NCI-H1436 treated with DMSO at 0.1 percent for 48 hours (cell line): Measurements from ENCODE around the gene CD3E.
"Not testable (repeated sequence)": the region's sequence is repeated elsewhere in the genome, so short reads cannot be mapped to it uniquely, and the experiment has no call there.

ENCODE experiments used
- DNase-seq: peaks from one replicate; lab custom pipeline; 2025; lab: John Stamatoyannopoulos, UW

Gene CD3E

DNA sequence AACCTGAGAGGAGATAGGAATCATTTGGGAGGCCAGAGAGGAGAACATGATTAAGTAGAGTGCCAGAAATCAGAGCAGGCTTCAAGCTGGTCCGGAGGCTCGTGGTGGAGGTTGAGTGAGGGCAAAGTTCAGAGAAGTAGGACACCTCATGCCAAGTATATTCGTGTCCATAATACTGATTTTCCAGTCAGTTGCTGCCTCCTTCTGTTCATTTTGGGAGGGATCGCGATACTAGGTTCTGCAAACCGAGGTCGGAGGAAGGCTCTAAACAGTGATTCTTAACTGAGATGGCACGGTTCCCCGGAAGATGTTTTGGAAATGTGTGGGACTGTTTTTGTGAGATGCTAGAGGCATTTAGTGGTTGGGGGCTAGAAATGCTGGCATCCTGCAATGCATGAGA lies 13.6 kb upstream of the CD3E start:
- no peak for DNase-seq

GRCh38 chr11:118291477-118292135 lies 12.9 kb upstream of the CD3E start:
- no peak for DNase-seq

DNA sequence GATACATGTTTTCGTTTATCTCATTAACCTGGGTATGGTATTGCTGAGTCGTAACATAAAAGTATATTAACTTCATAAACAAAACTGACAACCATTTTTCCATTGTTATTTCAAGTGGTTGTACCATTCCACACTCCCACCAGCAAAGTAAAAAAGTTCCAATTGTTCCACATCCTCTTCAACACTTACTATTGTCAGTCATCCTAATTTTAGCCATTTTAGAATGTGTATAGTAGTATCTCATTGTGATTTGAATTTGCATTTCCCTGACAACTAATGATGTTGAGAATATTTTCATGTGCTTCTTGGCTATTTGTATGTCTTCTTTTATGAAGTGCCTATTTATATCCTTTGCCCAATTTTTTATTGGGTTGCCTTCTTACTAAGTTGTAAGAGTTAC lies 10.5 kb upstream of the CD3E start:
- no peak for DNase-seq

DNA sequence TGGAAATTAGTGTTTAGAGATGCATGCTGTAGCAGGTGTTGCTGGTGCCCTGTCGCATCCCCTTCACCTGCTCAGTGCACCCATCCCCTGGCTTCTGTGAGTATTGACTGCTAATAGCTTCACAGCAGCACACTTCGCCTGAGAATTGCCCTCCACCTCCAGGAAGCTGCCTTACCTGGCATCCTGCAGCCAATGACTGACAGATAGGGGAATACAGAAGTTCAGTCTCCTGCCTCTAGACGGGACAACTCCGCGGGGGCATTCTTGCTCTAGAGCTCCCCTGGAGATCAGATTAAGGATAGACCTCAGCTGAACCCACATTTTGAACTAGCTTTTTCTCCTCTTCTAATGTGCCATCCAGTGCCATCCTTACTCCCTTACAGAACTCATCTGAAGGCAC lies 9.3 kb upstream of the CD3E start:
- no peak for DNase-seq

DNA sequence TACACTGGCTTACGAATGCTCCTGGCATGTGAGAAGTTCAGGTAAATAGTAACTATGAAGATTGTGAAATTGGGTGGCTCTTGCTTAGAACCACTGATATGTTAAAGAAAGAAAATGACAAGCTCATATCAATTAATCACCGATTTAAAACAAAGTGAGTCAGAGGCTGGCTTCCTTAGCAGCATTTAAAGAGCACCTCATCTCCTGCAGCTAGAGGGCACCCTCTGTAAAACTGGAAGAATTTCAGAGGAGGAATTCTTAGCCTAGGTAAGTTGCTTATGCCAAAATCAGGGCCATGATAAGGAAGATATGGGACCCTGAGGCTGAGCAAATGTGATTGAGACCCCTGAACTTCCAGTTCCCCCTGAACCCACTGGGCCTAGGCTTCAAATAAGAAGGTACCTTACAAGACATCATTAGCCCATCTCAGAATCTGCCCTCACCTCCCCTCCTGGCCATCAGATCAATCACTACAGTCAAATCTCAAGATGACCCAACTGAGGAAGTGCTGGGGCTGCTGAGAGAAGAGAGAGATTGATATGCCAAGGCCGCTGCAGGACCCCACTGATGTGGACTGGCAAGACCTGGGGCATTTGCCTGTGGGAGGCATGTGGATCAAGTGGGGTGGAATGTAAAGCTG lies 8.6 kb upstream of the CD3E start:
- DNase-seq, result no peak

DNA sequence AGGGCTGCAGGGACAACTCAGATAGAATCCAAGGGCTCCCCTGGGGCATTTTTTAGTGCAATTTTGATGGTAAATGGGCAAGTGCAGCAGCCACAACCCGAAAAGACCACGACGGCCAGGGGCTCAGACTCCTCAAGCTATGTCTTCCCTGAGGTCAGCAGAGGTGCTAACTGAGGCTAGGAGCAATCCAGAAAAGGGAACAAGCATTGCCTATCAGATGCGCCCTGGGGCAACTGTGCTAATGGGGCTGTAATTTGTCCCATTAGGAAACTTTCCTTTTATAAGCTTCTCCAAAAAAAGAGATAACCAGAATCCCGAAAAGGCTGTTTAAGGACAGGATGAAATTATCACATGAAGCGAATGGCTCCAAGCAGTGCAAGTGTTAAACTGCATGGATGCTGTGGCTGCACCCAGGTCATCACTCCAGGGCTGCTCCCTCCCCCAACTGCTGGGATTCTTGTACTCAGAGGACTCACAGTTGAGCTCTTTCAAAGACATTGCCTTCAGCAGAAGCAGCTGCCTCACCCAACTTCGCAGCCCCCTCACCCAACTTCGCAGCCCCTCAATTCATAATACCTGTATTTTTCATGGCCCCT lies 2.8 kb upstream of the CD3E start:
- DNase-seq, result no peak

DNA sequence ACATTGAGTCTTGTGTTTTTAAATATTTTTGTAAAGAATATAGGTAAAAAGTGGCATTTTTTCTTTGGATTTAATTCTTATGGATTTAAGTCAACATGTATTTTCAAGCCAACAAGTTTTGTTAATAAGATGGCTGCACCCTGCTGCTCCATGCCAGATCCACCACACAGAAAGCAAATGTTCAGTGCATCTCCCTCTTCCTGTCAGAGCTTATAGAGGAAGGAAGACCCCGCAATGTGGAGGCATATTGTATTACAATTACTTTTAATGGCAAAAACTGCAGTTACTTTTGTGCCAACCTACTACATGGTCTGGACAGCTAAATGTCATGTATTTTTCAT lies 333 bp upstream of the CD3E start:
- no peak for DNase-seq

DNA sequence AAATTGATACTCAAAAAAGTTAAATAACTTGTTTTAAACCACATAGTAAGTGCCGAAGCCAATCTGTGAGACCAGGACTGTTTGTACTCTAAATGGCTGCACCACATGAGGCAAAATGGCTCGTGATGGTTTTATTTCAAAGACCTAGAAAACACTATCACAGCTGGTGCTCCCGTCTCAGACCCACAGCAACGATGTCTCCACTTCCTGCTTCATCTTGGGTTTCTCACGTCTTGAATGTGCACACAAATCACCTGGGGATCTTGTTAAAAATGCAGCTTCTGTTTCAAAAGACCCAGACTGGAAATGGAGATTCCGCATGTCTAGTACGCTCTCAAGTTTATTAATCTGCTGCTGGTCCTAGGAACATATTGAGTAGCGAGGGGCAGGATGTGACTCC lies 1.2 kb downstream of the CD3E start:
- DNase-seq, result no peak

- no peak for DNase-seq
Measured at GRCh38 chr11:118306556-118306955, 2.0 kb downstream of the CD3E start.

GRCh38 chr11:118308995-118309528 lies 4.5 kb downstream of the CD3E start:
- not testable (repeated sequence) for DNase-seq

- DNase-seq, result no peak
Measured at GRCh38 chr11:118310271-118310670, 5.7 kb downstream of the CD3E start.

DNA sequence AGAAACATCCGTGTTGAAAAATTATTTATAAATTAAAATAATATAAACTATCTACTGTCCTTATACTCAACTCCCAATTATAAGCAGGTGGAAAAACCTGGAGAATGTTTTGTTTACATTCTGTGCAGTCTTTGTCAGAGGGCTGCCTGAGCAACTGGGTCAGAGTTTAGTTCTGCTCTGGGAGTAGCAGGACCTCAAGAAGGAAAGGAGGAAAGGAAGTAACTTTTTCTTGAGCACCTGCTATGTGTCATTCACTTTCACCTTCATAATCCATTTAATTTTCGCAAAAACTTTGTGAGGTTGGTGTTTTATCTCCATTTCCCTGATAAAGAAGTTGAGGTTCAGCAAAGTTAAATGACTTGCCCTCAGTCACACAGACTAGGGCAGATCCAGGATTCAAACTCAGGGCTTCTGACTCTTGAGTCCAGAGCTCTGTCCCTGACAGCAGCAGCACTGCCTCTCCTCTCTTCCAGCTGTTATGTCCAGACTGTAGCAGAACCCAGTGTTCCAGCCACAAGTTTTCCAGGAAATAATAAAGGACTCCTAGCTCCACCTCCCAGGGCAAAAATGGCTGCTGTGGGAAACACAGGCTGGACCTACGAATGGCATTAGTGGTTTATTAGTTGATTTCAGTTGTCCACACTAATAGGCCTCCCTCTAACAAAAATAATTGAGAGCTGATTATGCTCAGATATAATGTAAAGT lies 6.4 kb downstream of the CD3E start:
- no peak for DNase-seq

DNA sequence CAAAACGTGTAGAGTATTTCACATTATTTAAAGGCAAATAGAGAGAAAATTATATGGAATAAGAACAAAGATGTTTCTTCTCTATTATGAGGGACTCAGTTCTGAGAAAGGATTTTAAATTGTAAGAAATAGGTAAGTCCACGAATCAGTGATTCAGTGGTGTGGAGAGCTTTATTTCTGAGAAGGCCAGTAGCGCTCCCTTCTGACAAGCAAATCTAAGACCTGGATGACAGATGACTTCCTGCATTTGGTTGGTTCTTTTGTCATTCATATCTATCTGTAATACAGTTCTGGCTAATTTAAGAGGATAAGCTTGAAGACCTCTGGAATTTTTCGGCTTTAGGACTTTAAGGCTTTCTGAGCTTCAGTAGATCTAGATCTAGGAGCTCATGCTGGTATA lies 7.0 kb downstream of the CD3E start:
- no peak for DNase-seq

- no peak for DNase-seq
Measured at GRCh38 chr11:118312328-118312727, 7.8 kb downstream of the CD3E start.

DNA sequence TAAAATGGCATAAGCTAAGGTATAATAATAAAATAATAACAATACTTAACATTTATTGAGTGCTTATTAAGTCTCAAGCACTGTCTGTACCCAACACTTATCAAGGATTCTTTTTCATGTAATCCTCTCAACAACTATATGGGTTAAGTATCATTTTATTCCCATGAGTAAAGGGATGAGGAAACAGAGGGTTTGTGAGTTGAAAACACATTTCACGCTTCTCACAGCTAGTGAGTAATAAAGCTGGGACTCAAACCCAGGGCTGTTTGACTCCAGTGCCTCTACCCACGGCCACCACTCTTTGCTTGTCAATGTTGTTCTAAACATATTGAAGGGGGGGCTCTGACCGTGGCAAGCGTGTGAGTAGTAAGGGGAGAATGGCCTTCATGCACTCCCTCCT lies 8.7 kb downstream of the CD3E start:
- no peak for DNase-seq

DNA sequence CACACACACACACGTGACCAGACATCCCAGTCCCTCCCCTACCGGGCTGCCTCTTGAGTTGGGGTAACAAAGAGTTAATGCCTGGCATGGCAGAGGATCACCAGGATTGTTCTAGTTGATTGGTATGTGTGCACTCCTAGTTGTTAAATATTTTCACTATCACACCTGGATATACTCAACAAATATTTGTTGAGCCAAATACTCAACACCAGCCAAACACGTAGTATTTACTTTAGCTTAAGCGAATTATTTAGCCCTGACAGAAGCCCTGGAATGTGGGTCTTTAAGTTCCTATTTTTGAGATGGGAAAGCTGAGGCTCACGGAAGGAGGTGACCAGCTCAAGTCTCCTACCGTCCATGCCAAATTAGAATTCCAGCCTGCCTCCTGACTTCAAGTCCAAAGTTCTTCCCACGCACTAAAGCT lies 10.5 kb downstream of the CD3E start:
- DNase-seq, result no peak

- no peak for DNase-seq
Measured at GRCh38 chr11:118318124-118318523, 13.6 kb downstream of the CD3E start.

GRCh38 chr11:118318581-118319336 lies 14.2 kb downstream of the CD3E start:
- no peak for DNase-seq

GRCh38 chr11:118319337-118319707 lies 14.8 kb downstream of the CD3E start:
- DNase-seq, result no peak

DNA sequence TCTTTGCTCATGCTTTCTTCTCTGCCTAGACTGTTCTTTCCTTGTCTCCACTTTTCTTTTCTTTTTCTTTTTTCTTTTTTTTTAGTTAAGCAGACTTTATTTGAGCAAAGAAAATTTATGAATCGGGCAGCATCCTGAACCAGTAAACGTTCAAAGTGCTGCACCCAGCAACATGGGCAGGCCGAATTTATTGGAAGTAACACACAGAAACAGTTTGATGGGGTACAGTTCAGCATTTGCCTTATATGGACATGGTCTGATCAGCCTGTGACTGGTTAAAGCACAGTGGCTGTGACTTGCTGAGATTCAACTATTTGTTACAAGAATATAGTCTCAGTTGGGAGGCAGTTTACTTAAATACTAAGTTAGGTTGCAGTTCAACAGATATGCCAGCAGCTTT lies 16.0 kb downstream of the CD3E start:
- DNase-seq, result no peak

DNA sequence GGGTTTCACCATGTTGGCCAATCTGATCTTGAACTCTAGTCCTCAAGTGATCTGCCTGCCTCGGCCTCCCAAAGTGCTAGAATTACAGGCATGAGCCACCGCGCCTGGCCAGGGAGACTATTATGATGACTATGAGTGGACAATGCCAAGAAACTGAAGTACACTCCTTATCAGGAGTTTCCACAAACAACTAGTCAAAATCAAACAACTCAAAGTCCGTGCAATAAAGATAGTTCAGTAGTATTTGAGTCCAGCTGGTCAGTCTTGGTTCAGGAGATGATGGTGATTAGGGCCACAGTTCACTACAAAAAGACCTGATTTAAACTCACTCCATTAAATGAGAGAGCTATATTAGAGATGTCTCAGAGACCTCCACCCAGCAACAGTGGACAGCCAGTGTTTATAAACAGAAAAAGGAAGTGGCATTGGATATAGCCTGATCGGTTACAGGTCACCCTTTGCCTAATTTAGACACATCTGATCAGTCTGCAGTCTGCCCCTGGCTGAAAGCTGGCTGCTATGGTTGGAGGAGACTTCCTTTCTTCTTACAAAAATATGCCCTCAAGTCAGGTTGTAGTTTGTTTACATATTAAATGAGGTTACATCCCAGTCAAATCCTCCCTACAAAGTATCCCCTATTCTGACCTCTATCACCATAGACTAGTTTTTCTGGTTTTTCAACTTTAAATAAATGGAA lies 17.0 kb downstream of the CD3E start:
- DNase-seq, result no peak

- DNase-seq, result no peak
Measured at GRCh38 chr11:118322721-118323120, 18.2 kb downstream of the CD3E start.
